ENCODE measurements around the gene PNPLA4.

Gene PNPLA4

GRCh38 chrX:7852166-7852565 lies 75.0 kb downstream of the PNPLA4 start:
- no peak for DNase-seq (ENCODE audit: low read depth)
